Measurements from ENCODE around the gene TDRD6. TPM values are rescaled to one million over a fixed set of nuclear protein-coding genes. Genes with fewer than 3 reads are reported as not detected.

TDRD6 gene
- total RNA-seq, 1 donor: under 0.01 TPM

DNA sequence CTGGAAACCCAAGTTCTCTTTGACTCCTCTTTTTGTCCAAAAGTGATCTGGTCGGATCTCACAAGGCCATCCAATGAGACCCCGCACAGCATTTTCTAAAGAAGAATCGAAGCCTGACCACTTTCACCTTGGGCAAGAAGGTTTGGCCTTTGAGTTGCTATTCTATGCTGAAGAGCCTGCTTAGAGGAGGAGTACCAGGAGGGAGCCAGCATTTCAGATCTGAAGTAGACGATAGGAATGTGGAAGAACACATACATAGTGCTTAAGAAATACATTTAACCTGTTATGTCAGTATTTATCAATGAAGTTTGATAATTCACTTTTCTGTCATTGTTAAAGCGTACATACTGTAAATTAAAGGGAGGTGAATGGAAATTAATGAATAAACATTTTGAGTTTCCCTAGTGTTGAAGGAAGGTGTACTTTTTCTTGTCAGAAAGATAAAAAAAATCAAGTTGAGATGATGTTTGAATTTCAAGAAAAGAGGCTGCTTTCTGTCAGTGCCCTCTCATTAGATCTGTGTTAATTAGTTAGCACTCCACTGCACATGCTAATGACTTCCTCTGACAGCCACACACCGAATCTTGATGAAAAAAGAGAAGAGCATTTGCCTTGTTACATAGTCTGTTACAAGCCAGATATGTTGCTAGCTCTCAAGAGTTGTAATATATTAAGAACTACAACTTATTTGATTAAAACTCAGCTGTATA lies 10.9 kb upstream of the TDRD6 start:
- DNase-seq (ENCODE audit: low read depth in 2 of 3, low spot score in 2 of 3): no peak

DNA sequence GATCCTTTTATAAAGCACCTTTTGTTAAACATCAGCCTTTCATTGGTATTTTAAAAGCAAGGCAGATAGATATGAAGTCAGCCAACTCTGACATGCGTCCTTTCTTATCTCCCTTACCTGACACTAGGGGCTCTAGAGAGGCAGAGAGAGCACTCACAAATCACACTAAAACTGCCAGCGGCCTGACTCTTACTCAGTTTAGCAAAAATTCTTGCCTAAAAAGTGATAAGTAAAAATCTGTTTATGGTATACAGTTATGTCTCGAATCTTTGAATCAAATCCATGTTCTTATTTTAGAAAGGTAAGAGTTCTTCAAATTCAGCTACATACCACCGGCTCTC lies 10.4 kb upstream of the TDRD6 start:
- peak in 1 of 3 donors; percentile 9 for DNase-seq (ENCODE audit: low read depth in 2 of 3, low spot score in 2 of 3)

DNA sequence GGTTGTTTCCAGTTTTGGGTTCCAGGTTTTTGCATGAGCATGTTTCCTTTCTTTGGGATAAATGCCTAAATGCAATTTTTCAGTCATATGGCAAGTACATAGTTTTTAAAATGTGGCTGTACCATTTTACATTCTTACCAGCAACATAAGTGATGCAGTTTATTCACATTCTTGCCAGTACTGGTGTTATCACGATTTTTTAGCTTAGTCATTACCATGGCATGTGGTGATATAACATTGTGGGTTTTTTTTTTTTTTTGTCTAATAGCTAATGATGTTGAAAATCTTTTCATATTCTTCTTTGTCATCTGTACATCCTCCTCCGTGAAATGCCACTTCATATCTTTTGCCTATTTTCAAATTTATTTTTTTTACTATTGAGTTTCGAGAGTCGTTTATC lies 2.9 kb upstream of the TDRD6 start:
- DNase-seq (ENCODE audit: low read depth in 2 of 3, low spot score in 2 of 3): peak in 1 of 3 donors; percentile 6

DNA sequence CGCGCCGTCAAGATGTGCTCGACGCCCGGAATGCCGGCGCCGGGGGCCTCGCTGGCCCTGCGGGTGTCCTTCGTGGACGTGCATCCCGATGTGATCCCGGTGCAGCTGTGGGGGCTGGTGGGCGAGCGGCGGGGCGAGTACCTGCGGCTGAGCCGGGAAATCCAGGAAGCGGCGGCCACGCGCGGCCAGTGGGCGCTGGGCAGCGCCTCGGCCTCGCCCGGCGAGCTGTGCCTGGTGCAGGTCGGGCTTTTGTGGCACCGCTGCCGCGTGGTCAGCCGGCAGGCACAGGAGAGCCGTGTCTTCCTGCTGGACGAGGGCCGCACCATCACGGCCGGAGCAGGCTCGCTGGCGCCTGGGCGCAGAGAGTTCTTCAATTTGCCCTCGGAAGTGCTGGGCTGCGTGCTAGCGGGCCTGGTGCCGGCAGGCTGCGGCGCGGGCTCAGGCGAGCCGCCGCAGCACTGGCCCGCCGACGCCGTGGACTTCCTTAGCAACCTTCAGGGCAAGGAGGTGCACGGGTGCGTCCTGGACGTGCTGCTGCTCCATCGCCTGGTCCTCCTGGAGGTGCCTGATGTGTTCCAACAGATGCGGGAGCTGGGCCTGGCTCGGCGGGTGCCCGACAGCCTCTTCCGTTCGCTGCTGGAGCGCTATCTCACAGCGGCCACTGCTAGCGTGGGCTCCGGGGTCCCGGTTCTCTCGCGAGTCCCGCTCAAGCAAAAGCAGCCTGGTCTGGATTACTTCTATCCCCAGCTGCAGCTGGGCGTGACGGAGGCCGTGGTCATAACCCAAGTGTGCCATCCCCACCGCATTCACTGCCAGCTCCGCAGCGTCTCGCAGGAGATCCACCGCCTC lies 656 bp downstream of the TDRD6 start:
- no peak for DNase-seq (ENCODE audit: low read depth in 2 of 3, low spot score in 2 of 3)

DNA sequence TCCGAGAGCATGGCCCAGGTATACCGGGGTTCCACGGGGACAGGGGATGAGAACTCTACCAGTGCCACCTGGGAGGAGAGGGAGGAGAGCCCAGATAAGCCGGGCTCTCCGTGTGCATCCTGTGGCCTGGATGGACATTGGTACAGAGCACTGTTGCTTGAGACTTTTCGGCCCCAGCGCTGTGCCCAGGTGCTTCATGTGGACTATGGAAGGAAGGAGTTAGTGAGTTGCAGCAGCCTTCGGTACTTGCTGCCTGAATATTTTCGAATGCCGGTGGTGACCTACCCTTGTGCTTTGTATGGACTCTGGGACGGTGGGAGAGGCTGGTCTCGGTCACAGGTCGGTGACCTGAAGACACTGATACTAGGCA lies 1.3 kb downstream of the TDRD6 start:
- DNase-seq (ENCODE audit: low read depth in 2 of 3, low spot score in 2 of 3): no peak

DNA sequence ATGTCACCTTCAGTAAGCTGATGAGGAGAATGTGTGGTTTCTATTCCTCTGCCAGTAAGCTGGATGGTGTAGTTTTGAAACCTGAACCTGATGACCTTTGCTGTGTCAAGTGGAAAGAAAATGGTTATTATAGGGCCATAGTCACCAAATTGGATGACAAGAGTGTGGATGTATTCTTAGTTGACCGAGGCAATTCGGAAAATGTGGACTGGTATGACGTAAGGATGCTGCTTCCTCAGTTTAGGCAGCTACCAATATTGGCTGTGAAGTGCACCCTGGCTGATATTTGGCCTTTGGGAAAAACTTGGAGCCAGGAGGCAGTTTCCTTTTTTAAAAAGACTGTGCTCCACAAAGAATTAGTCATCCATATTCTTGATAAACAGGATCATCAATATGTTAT lies 2.0 kb downstream of the TDRD6 start:
- no peak for DNase-seq (ENCODE audit: low read depth in 2 of 3, low spot score in 2 of 3)

DNA sequence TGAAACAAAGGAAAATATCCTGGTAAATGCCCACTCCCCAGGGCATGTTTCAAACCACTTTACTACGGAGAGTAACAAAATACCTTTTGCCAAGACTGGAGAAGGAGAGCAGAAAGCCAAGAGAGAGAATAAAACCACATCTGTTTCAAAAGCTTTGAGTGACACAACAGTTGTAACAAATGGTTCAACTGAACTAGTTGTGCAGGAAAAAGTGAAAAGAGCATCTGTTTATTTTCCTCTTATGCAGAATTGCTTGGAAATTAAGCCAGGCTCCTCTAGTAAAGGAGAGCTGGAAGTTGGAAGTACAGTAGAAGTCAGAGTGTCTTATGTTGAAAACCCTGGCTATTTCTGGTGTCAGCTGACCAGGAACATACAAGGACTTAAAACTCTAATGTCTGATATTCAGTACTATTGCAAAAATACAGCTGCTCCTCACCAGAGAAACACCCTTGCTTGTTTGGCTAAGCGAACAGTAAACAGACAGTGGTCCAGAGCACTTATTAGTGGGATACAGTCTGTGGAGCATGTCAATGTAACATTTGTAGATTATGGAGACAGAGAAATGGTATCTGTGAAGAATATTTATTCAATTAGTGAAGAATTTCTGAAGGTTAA lies 2.6 kb downstream of the TDRD6 start:
- DNase-seq (ENCODE audit: low read depth in 2 of 3, low spot score in 2 of 3): no peak

DNA sequence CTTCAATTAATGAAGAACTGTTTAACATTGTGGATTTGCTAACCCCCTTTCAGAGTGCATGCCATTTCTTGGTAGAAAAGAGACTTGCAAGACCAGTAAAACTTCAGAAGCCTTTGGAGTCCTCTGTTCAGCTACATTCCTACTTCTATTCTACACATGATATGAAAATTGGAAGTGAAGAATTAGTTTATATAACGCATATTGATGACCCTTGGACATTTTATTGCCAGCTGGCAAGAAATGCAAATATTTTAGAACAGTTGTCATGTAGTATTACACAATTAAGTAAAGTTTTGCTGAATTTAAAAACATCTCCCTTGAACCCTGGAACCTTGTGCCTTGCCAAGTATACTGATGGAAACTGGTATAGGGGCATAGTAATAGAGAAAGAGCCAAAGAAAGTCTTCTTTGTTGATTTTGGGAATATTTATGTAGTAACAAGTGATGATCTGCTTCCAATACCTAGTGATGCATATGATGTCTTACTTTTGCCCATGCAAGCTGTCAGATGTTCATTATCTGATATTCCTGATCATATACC lies 3.3 kb downstream of the TDRD6 start:
- no peak for DNase-seq (ENCODE audit: low read depth in 2 of 3, low spot score in 2 of 3)

DNA sequence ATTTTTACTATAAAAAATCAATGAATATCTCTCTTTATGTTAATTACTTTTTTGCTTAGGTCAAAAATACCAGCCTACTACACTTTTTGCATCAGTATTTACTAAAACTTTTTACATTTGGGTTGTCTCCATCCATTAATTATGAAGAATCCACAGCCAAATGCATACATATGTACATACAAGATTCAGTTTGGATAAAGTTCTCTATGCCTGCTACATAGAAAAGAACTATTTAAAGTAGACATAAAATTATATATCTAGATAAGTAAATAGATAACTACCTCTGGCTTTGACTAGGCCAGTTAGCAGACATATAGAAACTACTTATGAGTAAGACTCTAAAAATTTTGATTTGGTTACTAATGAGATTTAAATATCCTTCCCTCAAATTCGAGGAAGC lies 12.3 kb downstream of the TDRD6 start:
- DNase-seq (ENCODE audit: low read depth in 2 of 3, low spot score in 2 of 3): no peak

DNA sequence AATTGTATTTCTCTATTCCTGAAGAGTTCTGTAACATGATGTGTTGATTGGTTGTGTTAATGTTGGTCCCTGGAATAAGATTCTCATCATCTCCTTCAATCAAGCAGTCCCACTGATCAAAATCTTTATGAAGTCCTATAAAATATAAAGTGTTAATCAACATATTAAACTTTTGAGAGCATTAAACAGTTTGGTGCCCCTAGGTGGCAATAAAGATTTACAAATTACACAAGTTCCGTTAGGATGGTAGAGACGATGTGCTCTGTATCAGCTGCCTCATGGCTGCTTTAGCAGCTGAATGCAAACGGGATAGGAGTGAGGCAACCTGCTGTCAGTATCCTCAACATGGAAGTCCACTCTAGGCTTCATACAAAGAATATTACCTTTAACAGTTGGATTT lies 16.9 kb downstream of the TDRD6 start:
- peak in 2 of 3 donors; percentile 31 to 73 for DNase-seq (ENCODE audit: low read depth in 2 of 3, low spot score in 2 of 3)

DNA sequence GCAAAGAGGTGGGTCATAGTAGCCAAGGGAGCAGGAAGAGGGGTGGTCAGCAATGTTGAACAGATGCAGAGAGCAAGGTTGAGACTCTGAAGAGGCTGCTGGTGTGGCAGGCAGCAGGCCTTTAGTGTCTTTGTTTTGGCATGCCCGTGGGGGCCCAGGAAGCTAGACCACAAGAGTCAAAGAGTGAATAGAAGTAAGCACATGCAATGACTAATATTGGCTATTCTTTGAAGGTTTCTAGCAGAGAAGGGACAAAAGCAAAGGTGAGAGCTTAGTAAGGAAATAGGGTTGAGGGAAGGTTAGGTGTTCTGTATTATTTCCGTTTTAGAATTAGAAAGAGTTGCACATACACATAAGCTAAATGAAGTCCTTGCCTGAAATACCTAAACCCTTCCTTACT lies 18.8 kb downstream of the TDRD6 start:
- DNase-seq (ENCODE audit: low read depth in 2 of 3, low spot score in 2 of 3): no peak

DNA sequence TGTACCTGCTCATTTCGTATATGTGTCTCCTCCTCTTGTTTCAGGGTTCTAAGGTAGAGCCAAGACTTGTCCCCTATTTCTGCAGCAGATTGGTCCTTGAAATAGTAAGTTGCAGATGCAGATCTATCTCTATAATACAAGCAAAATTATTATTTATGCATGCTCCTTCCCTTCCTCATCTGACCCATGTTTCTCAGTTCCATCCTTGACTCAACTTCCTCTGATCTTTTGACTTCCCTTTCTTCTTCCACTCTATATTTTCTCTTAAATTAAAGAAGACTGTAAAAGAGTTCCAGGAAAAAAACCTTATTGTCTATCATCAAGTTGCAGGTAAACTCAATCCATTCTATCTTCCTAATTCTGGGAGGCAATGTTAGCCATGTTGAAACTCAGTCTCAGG lies 23.8 kb downstream of the TDRD6 start:
- no peak for DNase-seq (ENCODE audit: low read depth in 2 of 3, low spot score in 2 of 3)

DNA sequence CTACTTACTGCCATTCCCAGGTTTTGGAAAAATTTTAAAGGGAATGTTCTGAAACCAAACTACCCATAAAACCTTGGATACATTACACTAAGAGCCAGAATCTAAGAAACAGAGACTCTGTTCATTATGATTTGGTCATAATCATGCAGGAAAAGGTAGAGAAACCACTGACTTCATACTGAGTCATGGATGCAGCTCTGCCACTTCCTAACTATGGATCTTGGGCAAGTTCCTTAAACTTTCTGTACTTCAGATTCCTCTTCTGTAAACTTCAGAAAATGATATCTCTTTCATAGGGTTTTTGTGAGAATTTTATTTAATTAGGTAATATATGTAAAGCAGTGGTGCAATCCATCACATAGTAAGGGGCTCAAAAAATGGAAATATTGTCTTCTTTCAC lies 27.5 kb downstream of the TDRD6 start:
- no peak for DNase-seq (ENCODE audit: low read depth in 2 of 3, low spot score in 2 of 3)

DNA sequence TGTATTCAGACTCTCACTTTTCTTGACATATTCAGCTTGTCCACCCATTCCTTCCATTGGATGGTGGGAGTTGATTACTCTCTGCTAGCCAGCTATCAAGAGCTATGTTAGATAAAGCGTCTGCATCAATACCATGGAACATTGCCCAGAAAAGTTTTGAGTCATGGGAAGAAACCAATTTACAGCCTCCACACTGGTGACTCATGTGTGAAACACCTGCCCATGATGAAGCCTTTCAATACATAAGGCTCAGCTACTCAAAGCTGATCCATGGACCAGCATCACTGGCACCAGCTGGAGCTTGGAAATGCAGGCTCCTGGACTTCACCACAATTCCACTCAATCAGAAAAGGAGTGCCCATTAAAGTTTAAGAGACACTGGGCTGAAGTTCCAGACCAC lies 31.4 kb downstream of the TDRD6 start:
- no peak for DNase-seq (ENCODE audit: low read depth in 2 of 3, low spot score in 2 of 3)

DNA sequence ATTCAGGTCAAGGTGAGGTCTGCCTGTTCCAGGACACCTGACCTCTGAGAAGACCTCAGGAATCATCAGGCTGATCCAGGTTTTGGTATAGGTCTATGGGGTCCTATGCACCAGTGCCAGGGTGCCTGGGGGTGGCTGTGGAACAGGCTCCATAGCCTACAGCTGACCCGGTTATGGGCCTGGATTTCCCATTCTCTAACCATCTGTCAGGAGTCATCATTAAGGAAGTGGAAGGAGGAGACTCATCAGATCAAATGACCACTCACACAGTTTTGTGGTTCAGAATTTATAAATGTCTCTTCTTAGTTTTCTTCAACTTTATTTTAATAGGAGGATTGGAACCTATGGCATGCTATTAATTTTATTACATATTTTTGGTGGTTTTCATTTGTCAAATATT lies 32.7 kb downstream of the TDRD6 start:
- no peak for DNase-seq (ENCODE audit: low read depth in 2 of 3, low spot score in 2 of 3)

DNA sequence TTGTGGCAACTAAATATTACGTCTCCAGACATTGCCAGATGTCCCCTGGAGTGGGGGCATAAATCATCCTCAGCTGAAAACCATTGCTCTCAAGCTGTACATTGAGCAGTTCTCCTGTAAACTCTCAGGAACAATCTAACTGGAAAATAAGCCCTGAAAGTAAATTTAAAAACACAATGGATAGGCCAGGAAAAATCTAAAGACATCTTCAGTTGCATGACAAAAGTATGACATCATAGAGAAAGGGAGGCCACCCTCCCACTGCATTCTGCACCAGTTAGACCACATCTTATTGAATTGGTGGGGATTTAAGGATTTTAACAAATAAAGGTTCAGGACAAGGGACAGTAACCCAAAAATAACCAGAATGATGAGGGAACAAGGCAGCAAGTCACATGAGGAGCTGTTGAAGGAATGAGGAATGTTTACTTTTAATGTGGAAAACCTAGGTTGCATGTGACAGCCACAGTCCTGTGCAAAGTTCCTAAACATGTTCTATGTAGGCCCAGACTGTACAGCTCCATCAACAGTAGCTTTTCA lies 42.2 kb downstream of the TDRD6 start:
- no peak for DNase-seq (ENCODE audit: low read depth in 2 of 3, low spot score in 2 of 3)

DNA sequence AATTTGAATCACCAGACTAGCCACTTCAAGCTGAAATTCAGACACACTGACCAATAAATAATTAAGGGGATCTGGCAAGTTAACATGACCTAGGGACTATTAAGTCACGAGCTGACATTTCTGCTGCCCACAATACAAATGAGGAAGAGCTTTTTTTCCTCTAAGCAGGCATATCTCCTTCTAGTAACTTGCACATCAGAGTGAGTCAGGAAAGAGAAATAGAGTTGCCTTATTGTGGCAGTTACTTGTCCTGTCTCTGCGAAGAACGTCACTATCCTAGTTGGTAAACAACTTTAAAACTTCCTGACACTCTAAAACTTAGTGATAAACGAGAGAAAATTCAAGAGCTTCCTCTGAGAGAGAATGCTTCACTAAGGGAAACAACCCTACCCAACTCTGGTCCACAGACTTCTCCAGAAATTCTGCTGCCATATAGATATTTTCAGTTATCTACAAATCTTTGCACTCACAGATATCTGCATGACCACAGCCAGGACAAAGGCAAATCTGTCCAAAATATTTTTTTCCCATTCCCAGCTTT lies 43.3 kb downstream of the TDRD6 start:
- DNase-seq (ENCODE audit: low read depth in 2 of 3, low spot score in 2 of 3): peak in 1 of 3 donors; percentile 41

DNA sequence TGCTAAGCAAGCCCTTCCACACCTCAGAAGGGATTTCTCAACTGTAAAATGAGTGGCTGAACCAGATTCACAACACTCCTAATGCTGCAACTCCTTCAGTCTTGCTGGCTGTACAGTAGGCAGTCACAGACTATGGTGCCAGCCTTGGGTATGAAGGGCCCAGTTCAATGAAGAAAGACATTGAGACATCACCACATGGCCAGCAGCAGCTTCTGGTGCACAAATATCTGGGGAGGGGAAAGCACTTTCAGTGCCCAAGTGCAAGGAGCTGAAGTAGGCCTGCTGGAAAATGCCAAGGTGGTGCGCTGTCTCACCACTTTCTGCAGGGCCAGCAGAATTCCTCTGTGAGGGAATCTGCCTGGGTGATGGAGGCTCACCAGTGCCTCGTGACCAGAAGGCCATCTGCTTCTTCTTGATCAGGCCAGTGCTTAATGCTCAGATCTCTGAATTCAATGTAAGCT lies 45.7 kb downstream of the TDRD6 start:
- no peak for DNase-seq (ENCODE audit: low read depth in 2 of 3, low spot score in 2 of 3)

DNA sequence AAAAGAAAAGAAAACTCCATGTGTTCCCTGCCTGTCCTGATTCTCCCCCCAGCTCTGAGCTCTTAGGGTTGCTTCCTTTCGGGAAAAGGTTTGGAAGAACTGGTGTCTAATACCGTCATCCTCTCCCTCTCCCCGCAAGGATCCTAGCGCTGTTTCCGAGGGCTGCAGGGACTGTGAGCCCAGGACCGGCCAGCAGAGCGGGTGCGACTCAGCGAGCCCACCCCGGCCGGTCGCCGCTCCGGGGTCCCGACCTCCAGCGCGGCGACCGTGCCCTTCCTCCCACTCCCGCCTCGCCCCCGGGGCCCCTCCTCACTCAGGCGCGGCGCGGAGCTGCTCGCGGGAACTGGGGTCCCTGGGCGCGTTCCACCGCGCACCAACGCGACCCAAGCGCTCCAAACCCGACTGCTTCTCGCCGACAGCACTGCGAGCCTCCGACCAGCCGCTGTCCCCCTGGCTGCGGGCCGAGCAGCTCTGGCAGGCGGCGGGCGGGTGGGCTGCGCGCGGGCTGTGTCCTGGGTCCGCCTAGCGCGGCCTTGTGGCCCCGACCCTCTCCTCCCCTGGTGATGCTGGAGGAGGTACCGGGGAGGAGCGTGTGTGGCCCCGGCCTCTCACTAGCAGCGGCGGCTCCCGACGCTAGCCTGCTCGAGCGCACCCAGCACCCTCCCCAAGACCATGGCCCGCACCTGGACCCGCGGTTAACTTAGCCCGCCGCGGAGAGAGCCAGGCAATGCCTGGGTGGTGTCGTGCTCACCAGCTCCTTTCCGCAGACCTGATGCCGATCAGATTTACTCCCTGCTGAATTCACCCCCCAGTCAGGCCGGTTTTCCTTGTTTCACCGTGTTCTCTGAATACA lies 47.4 kb downstream of the TDRD6 start, which contains the start of gene PLA2G7:
Gene PLA2G7 (minus strand): TSS at position 509 of the 853 bp plus-strand sequence. CDS start 12,484 bp downstream, outside the sequence.
- DNase-seq (ENCODE audit: low read depth in 2 of 3, low spot score in 2 of 3): peak in 1 of 3 donors; percentile 34

DNA sequence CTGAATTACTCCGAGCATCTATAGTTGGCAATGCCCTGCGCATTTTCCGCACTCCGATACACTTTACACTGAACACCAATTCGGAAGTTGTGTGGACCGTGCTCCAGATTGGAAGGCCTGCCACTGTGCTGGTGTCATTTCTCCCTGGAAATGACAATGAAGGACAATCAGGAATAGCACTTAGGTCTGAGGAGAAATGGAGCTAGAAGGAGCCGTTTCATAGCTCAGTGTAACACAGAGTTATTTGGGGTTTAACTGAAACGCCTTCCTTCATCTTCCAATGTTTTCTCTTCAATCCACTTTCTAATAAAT lies 48.0 kb downstream of the TDRD6 start:
- DNase-seq (ENCODE audit: low read depth in 2 of 3, low spot score in 2 of 3): no peak
